ENCODE measurements around the gene LRP11.
A peak's percentile ranks its signal among the peaks of the same experiment; 100 is the strongest.
"Not testable (repeated sequence)": the region's sequence is repeated elsewhere in the genome, so short reads cannot be mapped to it uniquely, and the experiment has no call there.

The LRP11 gene

GRCh38 chr6:149848343-149848742 lies 15.8 kb downstream of the LRP11 start:
- DNase-seq (ENCODE audit: low spot score): not testable (repeated sequence)

- no peak for DNase-seq (ENCODE audit: low spot score)
These were observed 16.3 kb downstream of the LRP11 start for GRCh38 chr6:149847939-149848267.

GRCh38 chr6:149846321-149846720 lies 17.8 kb downstream of the LRP11 start:
- DNase-seq (ENCODE audit: low spot score): peak; percentile 43

GRCh38 chr6:149845549-149845948 lies 18.6 kb downstream of the LRP11 start:
- DNase-seq (ENCODE audit: low spot score): no peak

- DNase-seq (ENCODE audit: low spot score): no peak
These were observed 19.7 kb downstream of the LRP11 start for GRCh38 chr6:149844480-149844879.

- not testable (repeated sequence) for DNase-seq (ENCODE audit: low spot score)
These were observed 20.1 kb downstream of the LRP11 start for GRCh38 chr6:149844036-149844435.

- no peak for DNase-seq (ENCODE audit: low spot score)
These were observed 21.0 kb downstream of the LRP11 start for GRCh38 chr6:149843051-149843633.

- DNase-seq (ENCODE audit: low spot score): no peak
These were observed 21.8 kb downstream of the LRP11 start for GRCh38 chr6:149842331-149842730.

- peak; percentile 72 for DNase-seq (ENCODE audit: low spot score)
These were observed 23.6 kb downstream of the LRP11 start for GRCh38 chr6:149840345-149841075.

- peak; percentile 61 for DNase-seq (ENCODE audit: low spot score)
These were observed 29.4 kb downstream of the LRP11 start for GRCh38 chr6:149834513-149835481.

GRCh38 chr6:149833651-149834050 lies 30.5 kb downstream of the LRP11 start:
- no peak for DNase-seq (ENCODE audit: low spot score)

GRCh38 chr6:149831308-149831820 lies 32.8 kb downstream of the LRP11 start:
- no peak for DNase-seq (ENCODE audit: low spot score)

GRCh38 chr6:149830731-149831307 lies 33.3 kb downstream of the LRP11 start:
- DNase-seq (ENCODE audit: low spot score): no peak

GRCh38 chr6:149825292-149825691 lies 38.9 kb downstream of the LRP11 start:
- no peak for DNase-seq (ENCODE audit: low spot score)

GRCh38 chr6:149823013-149823412 lies 41.1 kb downstream of the LRP11 start:
- no peak for DNase-seq (ENCODE audit: low spot score)

- DNase-seq (ENCODE audit: low spot score): no peak
These were observed 42.7 kb downstream of the LRP11 start for GRCh38 chr6:149821492-149821891.

- DNase-seq (ENCODE audit: low spot score): no peak
These were observed 43.7 kb downstream of the LRP11 start for GRCh38 chr6:149820506-149820905.

GRCh38 chr6:149815788-149816187 lies 48.4 kb downstream of the LRP11 start:
- DNase-seq (ENCODE audit: low spot score): no peak

- no peak for DNase-seq (ENCODE audit: low spot score)
These were observed 50.8 kb downstream of the LRP11 start for GRCh38 chr6:149813351-149813750.

- DNase-seq (ENCODE audit: low spot score): no peak
These were observed 54.4 kb downstream of the LRP11 start for GRCh38 chr6:149809798-149810197.

- DNase-seq (ENCODE audit: low spot score): no peak
These were observed 58.0 kb downstream of the LRP11 start for GRCh38 chr6:149806127-149806526.

- no peak for DNase-seq (ENCODE audit: low spot score)
These were observed 80.6 kb downstream of the LRP11 start for GRCh38 chr6:149783551-149783950.

Measured in D341Med (cell line).